Measurements from ENCODE around the gene CTIF.

GRCh38 chr18:48851599-48851960 is 312.7 kb downstream of the CTIF start:
- TF ChIP-seq POLR2A (IDR thresholded peaks at IDR 0.05) (no peak), CTCF (IDR thresholded peaks at IDR 0.05) (no peak)
